ENCODE measurements around the gene NTN1.

Gene NTN1

GRCh38 chr17:9279893-9280292, 258.6 kb downstream of the NTN1 start:
- no peak for TF ChIP-seq ZNF274 (IDR thresholded peaks at IDR 0.05; ENCODE audit: low read depth, low read length)
- H3K4me3 ChIP-seq (ENCODE audit: low read length) = no peak overlapping the region

DNA sequence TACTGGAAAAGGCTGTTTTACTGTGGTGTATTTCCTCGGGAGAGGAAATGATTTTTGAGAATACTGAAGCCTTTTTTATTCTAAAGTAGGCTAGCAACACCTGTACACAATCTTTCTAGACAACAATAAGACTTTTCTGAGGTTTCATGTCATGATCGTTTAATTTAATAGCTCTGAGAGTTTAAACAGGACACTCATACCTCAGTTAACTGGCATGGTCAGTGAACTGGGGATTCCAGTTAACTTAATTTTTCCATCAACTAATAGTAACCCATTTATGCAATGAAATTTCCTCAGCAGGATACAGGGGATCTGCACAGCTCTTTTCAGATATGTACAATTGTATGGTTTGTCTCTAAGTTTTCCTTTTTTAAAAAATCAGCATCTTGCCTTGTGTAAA, 262.6 kb downstream of the NTN1 start:
- no peak overlapping the region for H3K4me3 ChIP-seq (ENCODE audit: low read length)
- TF ChIP-seq ZNF274 (IDR thresholded peaks at IDR 0.05; ENCODE audit: low read depth, low read length) = no peak

- H3K4me3 ChIP-seq (ENCODE audit: low read length) = no peak overlapping the region
- no peak for TF ChIP-seq ZNF274 (IDR thresholded peaks at IDR 0.05; ENCODE audit: low read depth, low read length)
These were observed 263.6 kb downstream of the NTN1 start for GRCh38 chr17:9284884-9285283.

DNA sequence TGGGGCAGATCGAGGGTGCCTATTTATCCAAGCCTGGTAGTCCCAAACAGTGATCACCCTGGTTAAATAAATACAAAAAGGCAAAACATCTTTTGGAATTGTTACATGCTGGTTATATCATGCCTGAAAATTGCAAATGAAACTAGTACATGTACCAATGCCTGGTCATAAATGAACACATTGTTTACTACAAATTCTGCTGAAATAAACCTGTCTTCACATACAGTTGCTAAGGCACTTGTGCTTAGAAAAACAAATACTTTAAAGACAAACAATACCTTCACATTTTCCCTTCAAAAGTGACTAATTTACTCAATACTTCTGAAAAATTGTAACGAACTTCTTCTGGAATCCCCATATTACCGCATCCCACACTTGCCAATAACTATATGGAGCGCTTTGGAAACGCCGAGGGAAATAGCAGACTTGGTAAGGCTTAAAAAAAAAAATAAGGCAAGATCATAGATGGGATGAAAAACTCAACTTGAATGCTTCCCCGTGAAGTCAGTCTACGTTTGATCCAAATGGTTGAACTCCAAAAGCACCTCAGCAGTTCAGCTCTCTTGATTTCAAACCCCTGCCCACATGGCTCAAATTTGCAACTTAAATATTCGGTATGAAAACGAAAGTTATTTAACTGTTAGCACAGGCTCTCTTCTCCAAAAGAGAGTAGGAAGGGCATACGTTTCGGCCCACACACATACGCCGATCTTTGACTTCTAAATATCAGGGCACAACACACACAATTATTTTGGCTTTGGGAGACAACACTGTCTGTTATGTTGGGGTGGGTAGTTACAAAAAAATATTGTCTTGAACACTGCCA, 264.5 kb downstream of the NTN1 start:
- H3K4me3 ChIP-seq (ENCODE audit: low read length) = no peak overlapping the region
- no peak for TF ChIP-seq ZNF274 (IDR thresholded peaks at IDR 0.05; ENCODE audit: low read depth, low read length)

- TF ChIP-seq ZNF274 (IDR thresholded peaks at IDR 0.05; ENCODE audit: low read depth, low read length) = no peak
These were observed 265.1 kb downstream of the NTN1 start for GRCh38 chr17:9286434-9286833.

DNA sequence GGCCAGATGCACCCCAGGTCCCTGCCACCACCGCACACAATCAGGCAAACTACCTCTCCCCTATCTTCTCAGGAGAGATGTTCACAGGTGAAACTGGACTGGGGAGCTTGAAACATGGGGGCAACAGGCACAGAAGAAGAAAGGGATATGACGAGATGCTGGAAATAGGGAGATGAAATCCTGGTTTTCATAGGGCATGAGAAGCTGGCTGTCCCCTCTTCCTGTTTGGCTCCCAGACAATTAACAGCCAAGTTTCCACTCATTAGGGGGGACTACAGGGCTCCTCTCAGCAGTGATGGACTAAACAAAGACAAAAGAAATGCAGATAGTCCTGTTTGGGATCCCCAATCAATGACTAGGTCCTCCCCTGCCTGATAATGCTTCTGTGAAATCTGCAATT, 266.0 kb downstream of the NTN1 start:
- TF ChIP-seq ZNF274 (IDR thresholded peaks at IDR 0.05; ENCODE audit: low read depth, low read length) = no peak

More at GRCh38 chr17:9286434-9286833, 265.1 kb downstream of the NTN1 start:
- no peak overlapping the region for H3K4me3 ChIP-seq (ENCODE audit: low read length)

GRCh38 chr17:9290226-9290613, 268.9 kb downstream of the NTN1 start:
- H3K4me3 ChIP-seq (ENCODE audit: low read length) = peak overlapping the region; percentile 28; the same call in 1 of the 2 replicates
- TF ChIP-seq ZNF274 (IDR thresholded peaks at IDR 0.05; ENCODE audit: low read depth, low read length) = no peak

More for the DNA sequence above, 266.0 kb downstream of the NTN1 start:
- no peak overlapping the region for H3K4me3 ChIP-seq (ENCODE audit: low read length)

- no peak for TF ChIP-seq ZNF274 (IDR thresholded peaks at IDR 0.05; ENCODE audit: low read depth, low read length)
- H3K4me3 ChIP-seq (ENCODE audit: low read length) = no peak overlapping the region
These were observed 270.7 kb downstream of the NTN1 start for GRCh38 chr17:9291912-9292560.

- no peak overlapping the region for H3K4me3 ChIP-seq (ENCODE audit: low read length)
- TF ChIP-seq ZNF274 (IDR thresholded peaks at IDR 0.05; ENCODE audit: low read depth, low read length) = no peak
These were observed 271.2 kb downstream of the NTN1 start for GRCh38 chr17:9292561-9292941.

All from GM08714 (cell line).